ENCODE data around the gene SLC5A6. TPM values are rescaled to one million over a fixed set of nuclear protein-coding genes. Genes with fewer than 3 reads are reported as not detected.

Gene SLC5A6
- total and polyA plus RNA-seq, 4 experiments from 2014 or later: 18.9 to 25.1 (median 21.8) TPM

DNA sequence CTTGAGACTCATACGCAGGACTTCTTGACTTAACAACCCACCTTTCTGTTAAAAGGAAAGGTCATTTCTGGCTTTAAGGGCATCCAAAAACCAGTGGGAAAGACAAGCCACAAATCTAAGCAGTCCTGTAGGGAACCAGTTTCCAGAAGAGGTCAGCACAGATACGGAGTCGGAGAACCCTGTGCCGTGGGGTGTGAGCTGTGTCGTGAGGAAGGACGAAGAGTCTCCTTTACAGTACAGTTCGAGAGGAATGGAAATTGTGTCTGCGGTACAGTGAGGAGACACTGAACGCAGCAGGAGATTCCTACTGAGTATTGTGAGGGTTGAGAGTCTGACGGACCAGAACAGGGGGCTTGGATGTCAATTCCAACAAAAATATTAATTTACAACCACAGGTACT is 33.0 kb upstream of the SLC5A6 start:
- intact Hi-C loops (cut with micrococcal nuclease): no loop called here
- peaks cover 4% of the 10 kb centered on the region for H3K27me3 ChIP-seq (ENCODE audit: insufficient read depth, low read length)
- DNase-seq: no peak
- Mint-ChIP-seq H3K27me3 (peaks cover 0 to 4% of the 10 kb centered on the region in 2 donors), H3K36me3 (peaks cover 13 to 37% of the 10 kb centered on the region in 2 donors), H3K4me3 (no peak overlapping the region), H3K27ac (peak overlapping the region in 1 of 7 donors; percentile 32), H3K4me1 (peaks cover 0 to 19% (median 7%) of the 10 kb centered on the region in 4 donors), H3K9me3 (peaks cover 0 to 2% (median 0%) of the 10 kb centered on the region in 8 donors)
- H3K36me3 ChIP-seq (ENCODE audit: insufficient read depth, low read length): peaks cover 30% of the 10 kb centered on the region
- no peak overlapping the region for H3K4me3 ChIP-seq (ENCODE audit: low read length in 2 of 2)
- H3K9me3 ChIP-seq (ENCODE audit: control insufficient read depth in 1 of 2, low read length in 2 of 2): no peaks in the 10 kb centered on the region
- H3K4me1 ChIP-seq (ENCODE audit: insufficient read depth, low read length): peaks cover 9% of the 10 kb centered on the region
- no peak overlapping the region for H3K27ac ChIP-seq (ENCODE audit: low read depth, low read length)
- POLR2A ChIA-PET (ENCODE audit: partially characterized antibody): no interaction called here
- CTCF ChIA-PET (ENCODE audit: partially characterized antibody): no interaction called here

DNA sequence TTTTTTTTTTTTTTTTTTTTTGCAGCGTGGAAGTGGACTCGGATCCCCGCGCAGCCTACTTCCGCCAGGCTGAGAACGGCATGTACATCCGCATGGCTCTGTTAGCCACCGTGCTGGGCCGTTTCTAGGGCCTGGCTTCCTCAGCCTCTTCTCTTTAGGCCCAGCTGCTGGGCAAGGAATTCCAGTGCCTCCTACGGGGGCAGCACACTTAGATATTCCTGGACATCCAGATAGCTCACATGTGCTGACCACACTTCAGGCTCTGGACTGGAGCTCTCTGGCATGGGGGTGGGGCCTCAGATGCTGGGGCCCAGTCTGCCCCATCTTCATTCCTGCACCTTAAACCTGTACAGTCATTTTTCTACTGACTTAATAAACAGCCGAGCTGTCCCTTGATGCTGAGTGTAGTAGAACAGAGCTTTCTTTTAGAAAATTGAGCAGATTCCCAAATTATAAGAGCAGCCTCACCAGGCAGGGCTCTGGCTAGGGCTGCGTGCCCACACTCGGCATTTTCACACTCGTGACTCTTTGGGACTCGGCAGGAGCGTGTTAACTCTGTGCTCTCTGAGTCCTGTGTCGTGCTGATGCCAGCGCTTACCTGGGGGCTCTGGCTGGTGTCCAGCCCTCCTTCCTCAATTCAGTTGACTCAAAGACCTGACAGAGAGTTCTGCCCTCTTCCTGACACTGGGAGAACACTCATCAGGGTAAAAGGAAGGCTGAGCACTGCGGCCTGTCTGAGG is 31.5 kb upstream of the SLC5A6 start:
- Histone ChIP-seq H3K4me3 (ENCODE audit: low read length in 2 of 2) (no peak overlapping the region), H3K27ac (ENCODE audit: low read depth, low read length) (no peak overlapping the region), H3K36me3 (ENCODE audit: insufficient read depth, low read length) (peaks cover 42% of the 10 kb centered on the region), H3K9me3 (ENCODE audit: control insufficient read depth in 1 of 2, low read length in 2 of 2) (no peaks in the 10 kb centered on the region), H3K27me3 (ENCODE audit: insufficient read depth, low read length) (no peaks in the 10 kb centered on the region), H3K4me1 (ENCODE audit: insufficient read depth, low read length) (peaks cover 9% of the 10 kb centered on the region)
- Mint-ChIP-seq H3K27me3 (peaks cover 0 to 2% of the 10 kb centered on the region in 2 donors), H3K27ac (no peak overlapping the region), H3K4me3 (no peak overlapping the region), H3K9me3 (peaks cover 0 to 2% (median 0%) of the 10 kb centered on the region in 8 donors), H3K4me1 (peaks cover 0 to 19% (median 7%) of the 10 kb centered on the region in 4 donors), H3K36me3 (peaks cover 23 to 51% of the 10 kb centered on the region in 2 donors)
- ChIA-PET CTCF (ENCODE audit: partially characterized antibody) (interaction anchor here (1.0 kb wide), 1 partner anchor 36 kb away, joined by 4 read pairs; no protein-coding TSS in a partner anchor), POLR2A (ENCODE audit: partially characterized antibody) (no interaction called here)
- DNase-seq: no peak
- intact Hi-C loops (cut with micrococcal nuclease): no loop called here

DNA sequence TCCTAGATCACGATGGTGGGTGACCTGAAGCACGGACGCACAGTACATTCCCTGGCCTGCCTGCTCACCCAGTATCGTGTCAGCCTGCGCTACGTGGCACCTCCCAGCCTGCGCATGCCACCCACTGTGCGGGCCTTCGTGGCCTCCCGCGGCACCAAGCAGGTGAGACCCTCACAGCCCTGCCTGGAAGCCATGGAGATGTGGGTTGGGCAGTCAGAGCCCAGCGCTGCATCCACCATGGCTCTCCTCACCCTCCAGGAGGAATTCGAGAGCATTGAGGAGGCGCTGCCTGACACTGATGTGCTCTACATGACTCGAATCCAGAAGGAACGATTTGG is 30.5 kb upstream of the SLC5A6 start:
- no peak overlapping the region for H3K4me3 Mint-ChIP-seq
- Histone ChIP-seq H3K27ac (ENCODE audit: low read depth, low read length) (no peak overlapping the region), H3K36me3 (ENCODE audit: insufficient read depth, low read length) (peaks cover 52% of the 10 kb centered on the region), H3K4me1 (ENCODE audit: insufficient read depth, low read length) (peaks cover 9% of the 10 kb centered on the region), H3K4me3 (ENCODE audit: low read length in 2 of 2) (no peak overlapping the region), H3K27me3 (ENCODE audit: insufficient read depth, low read length) (no peaks in the 10 kb centered on the region), H3K9me3 (ENCODE audit: control insufficient read depth in 1 of 2, low read length in 2 of 2) (no peaks in the 10 kb centered on the region)
- intact Hi-C loops (cut with micrococcal nuclease): no loop called here
- ChIA-PET CTCF (ENCODE audit: partially characterized antibody) (interaction anchor here (1.1 kb wide), 2 partner anchors 10 to 37 kb away, joined by 3 to 4 read pairs; no protein-coding TSS in a partner anchor), POLR2A (ENCODE audit: partially characterized antibody) (no interaction called here)
- H3K4me1 Mint-ChIP-seq: peaks cover 0 to 19% (median 7%) of the 10 kb centered on the region in 4 donors
- peaks cover 28 to 61% of the 10 kb centered on the region in 2 donors for H3K36me3 Mint-ChIP-seq
- peak overlapping the region in 5 of 7 donors; percentile 8 to 81 (median 18) for H3K27ac Mint-ChIP-seq
- H3K27me3 Mint-ChIP-seq: no peaks in the 10 kb centered on the region
- H3K9me3 Mint-ChIP-seq: peaks cover 0 to 2% (median 0%) of the 10 kb centered on the region in 8 donors
- DNase-seq: no peak

DNA sequence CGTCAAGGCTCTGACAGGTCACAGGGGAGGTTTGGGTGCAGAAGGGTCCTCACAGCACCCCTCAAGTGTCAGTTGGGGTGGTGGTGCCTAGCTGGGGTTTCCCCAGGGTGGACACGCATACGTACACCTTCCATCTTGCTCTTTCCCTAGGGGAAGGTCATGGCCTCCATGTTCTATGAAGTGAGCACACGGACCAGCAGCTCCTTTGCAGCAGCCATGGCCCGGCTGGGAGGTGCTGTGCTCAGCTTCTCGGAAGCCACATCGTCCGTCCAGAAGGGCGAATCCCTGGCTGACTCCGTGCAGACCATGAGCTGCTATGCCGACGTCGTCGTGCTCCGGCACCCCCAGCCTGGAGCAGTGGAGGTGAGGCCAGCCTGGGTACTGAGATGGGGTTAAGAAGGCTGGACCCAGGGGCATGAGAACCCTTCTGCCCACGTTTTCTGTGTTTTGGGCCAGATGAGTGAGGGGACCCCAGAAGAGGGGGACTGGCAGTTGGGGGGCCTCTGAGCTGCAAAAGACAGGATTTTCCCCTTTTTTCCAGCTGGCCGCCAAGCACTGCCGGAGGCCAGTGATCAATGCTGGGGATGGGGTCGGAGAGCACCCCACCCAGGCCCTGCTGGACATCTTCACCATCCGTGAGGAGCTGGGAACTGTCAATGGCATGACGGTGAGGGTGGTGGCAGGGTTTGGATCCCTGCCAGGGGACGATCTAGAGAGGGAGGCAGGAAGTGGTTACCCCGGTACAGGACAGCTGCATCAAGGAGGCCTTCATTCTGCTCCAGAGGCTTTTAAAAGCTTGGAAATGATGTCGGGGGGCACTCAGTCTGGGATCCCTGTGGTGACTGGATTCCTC is 29.9 kb upstream of the SLC5A6 start:
- POLR2A ChIA-PET (ENCODE audit: partially characterized antibody): no interaction called here

DNA sequence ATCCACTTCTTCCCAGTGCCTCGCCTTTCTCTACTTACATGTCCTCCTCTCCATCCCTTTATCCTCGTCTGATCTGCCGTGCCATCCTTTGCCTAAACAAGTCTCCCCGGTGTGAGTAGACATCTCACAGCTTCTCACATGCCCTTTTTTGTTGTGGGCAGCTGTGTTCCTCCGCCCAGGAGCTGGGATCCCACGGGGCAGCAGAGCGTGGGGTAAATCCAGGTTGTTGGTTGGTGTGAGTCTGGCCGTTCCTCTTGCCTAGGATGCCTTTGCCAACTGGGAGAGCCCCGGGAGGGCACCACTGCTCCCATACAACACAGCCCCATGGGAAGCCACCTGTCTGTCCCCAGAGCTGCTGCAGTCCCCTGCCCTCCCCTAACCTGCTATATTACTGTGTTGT is 28.3 kb upstream of the SLC5A6 start:
- H3K27me3 Mint-ChIP-seq: no peaks in the 10 kb centered on the region
- peaks cover 9% of the 10 kb centered on the region for H3K4me1 ChIP-seq (ENCODE audit: insufficient read depth, low read length)
- peaks cover 41 to 81% of the 10 kb centered on the region in 2 donors for H3K36me3 Mint-ChIP-seq
- peaks cover 70% of the 10 kb centered on the region for H3K36me3 ChIP-seq (ENCODE audit: insufficient read depth, low read length)
- intact Hi-C loops (cut with micrococcal nuclease): no loop called here
- peaks cover 0 to 2% (median 0%) of the 10 kb centered on the region in 8 donors for H3K9me3 Mint-ChIP-seq
- no peak for DNase-seq
- H3K27me3 ChIP-seq (ENCODE audit: insufficient read depth, low read length): no peaks in the 10 kb centered on the region
- POLR2A ChIA-PET (ENCODE audit: partially characterized antibody): no interaction called here
- peak overlapping the region in 2 of 7 donors; percentile 35 to 42 for H3K27ac Mint-ChIP-seq
- H3K4me3 ChIP-seq (ENCODE audit: low read length in 2 of 2): no peak overlapping the region
- no peaks in the 10 kb centered on the region for H3K9me3 ChIP-seq (ENCODE audit: control insufficient read depth in 1 of 2, low read length in 2 of 2)
- no peak overlapping the region for H3K27ac ChIP-seq (ENCODE audit: low read depth, low read length)
- peaks cover 0 to 19% (median 7%) of the 10 kb centered on the region in 4 donors for H3K4me1 Mint-ChIP-seq
- CTCF ChIA-PET (ENCODE audit: partially characterized antibody): no interaction called here
- no peak overlapping the region for H3K4me3 Mint-ChIP-seq

More for the DNA sequence above, 29.9 kb upstream of the SLC5A6 start:
- Histone ChIP-seq H3K4me1 (ENCODE audit: insufficient read depth, low read length) (peaks cover 9% of the 10 kb centered on the region), H3K27ac (ENCODE audit: low read depth, low read length) (no peak overlapping the region), H3K36me3 (ENCODE audit: insufficient read depth, low read length) (peaks cover 56% of the 10 kb centered on the region), H3K9me3 (ENCODE audit: control insufficient read depth in 1 of 2, low read length in 2 of 2) (no peaks in the 10 kb centered on the region), H3K4me3 (ENCODE audit: low read length in 2 of 2) (no peak overlapping the region), H3K27me3 (ENCODE audit: insufficient read depth, low read length) (no peaks in the 10 kb centered on the region)
- intact Hi-C loops (cut with micrococcal nuclease): no loop called here
- CTCF ChIA-PET (ENCODE audit: partially characterized antibody): interaction anchor here (1.1 to 1.3 kb wide), 3 partner anchors 10 to 61 kb away, joined by 3 to 4 read pairs (median 4); no protein-coding TSS in a partner anchor
- peak overlapping the region in 1 of 8 donors; percentile 16 for H3K4me3 Mint-ChIP-seq
- peak overlapping the region in 4 of 7 donors; percentile 8 to 81 (median 43) for H3K27ac Mint-ChIP-seq
- no peaks in the 10 kb centered on the region for H3K27me3 Mint-ChIP-seq
- H3K9me3 Mint-ChIP-seq: peaks cover 0 to 2% (median 0%) of the 10 kb centered on the region in 8 donors
- H3K4me1 Mint-ChIP-seq: peaks cover 0 to 19% (median 7%) of the 10 kb centered on the region in 4 donors
- H3K36me3 Mint-ChIP-seq: peaks cover 33 to 67% of the 10 kb centered on the region in 2 donors
- DNase-seq: no peak

DNA sequence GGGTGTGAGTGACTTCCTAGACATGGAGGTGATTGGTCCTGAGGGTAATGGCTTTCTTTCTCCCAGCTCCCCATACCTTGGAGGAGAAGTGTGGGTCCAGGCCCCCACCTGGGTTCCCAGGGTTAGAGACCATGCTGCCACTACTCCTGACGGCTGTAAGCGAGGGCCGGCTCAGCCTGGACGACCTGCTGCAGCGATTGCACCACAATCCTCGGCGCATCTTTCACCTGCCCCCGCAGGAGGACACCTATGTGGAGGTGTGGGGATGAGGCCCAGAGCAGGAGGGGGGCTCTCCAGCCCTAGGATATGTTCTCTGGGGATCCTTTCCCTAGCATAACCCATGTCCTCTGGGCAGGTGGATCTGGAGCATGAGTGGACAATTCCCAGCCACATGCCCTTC is 26.9 kb upstream of the SLC5A6 start:
- intact Hi-C loops (cut with micrococcal nuclease): no loop called here
- H3K27me3 Mint-ChIP-seq: no peaks in the 10 kb centered on the region
- peaks cover 0 to 2% (median 0%) of the 10 kb centered on the region in 8 donors for H3K9me3 Mint-ChIP-seq
- H3K36me3 Mint-ChIP-seq: peaks cover 46 to 94% of the 10 kb centered on the region in 2 donors
- Histone ChIP-seq H3K27me3 (ENCODE audit: insufficient read depth, low read length) (no peaks in the 10 kb centered on the region), H3K27ac (ENCODE audit: low read depth, low read length) (no peak overlapping the region), H3K9me3 (ENCODE audit: control insufficient read depth in 1 of 2, low read length in 2 of 2) (no peaks in the 10 kb centered on the region), H3K4me3 (ENCODE audit: low read length in 2 of 2) (no peak overlapping the region), H3K36me3 (ENCODE audit: insufficient read depth, low read length) (peaks cover 84% of the 10 kb centered on the region), H3K4me1 (ENCODE audit: insufficient read depth, low read length) (peaks cover 9% of the 10 kb centered on the region)
- H3K27ac Mint-ChIP-seq: peak overlapping the region in 1 of 7 donors; percentile 64
- H3K4me1 Mint-ChIP-seq: peaks cover 0 to 19% (median 7%) of the 10 kb centered on the region in 4 donors
- DNase-seq: no peak
- H3K4me3 Mint-ChIP-seq: no peak overlapping the region
- ChIA-PET POLR2A (ENCODE audit: partially characterized antibody) (no interaction called here), CTCF (ENCODE audit: partially characterized antibody) (interaction anchor here (1.3 kb wide), 1 partner anchor 41 kb away, joined by 3 read pairs; no protein-coding TSS in a partner anchor)
